HG02678 (cell line): ENCODE data around the gene NR1I3.
"Not testable (repeated sequence)": the region's sequence is repeated elsewhere in the genome, so short reads cannot be mapped to it uniquely, and the experiment has no call there.

ENCODE experiments used
- ATAC-seq: cut with Tn5 transposase; IDR thresholded peaks from one replicate; pipeline ENCODE4 v1.9.1; 2021; ENCODE audit warnings: mild to moderate bottlenecking, moderate library complexity; ENCODE audit not compliant: unreplicated experiment

The NR1I3 gene

GRCh38 chr1:161238039-161238473 lies at the start of gene NR1I3:
Gene NR1I3 (minus strand): TSS chr1:161238203. CDS start chr1:161236565, 1,638 bp downstream.
- ATAC-seq, result no peak

- no peak for ATAC-seq
Observed at GRCh38 chr1:161287482-161288054, 49.6 kb upstream of the NR1I3 start.

GRCh38 chr1:161285521-161285920 lies 47.5 kb upstream of the NR1I3 start:
- no peak for ATAC-seq

GRCh38 chr1:161285113-161285512 lies 47.1 kb upstream of the NR1I3 start:
- ATAC-seq, result no peak

- no peak for ATAC-seq
Observed at GRCh38 chr1:161282991-161283390, 45.0 kb upstream of the NR1I3 start.

- ATAC-seq, result no peak
Observed at GRCh38 chr1:161274874-161275273, 36.9 kb upstream of the NR1I3 start.

GRCh38 chr1:161273402-161273801 lies 35.4 kb upstream of the NR1I3 start:
- no peak for ATAC-seq

- no peak for ATAC-seq
Observed at GRCh38 chr1:161267321-161267720, 29.3 kb upstream of the NR1I3 start.

- no peak for ATAC-seq
Observed at GRCh38 chr1:161266836-161267235, 28.8 kb upstream of the NR1I3 start.

- no peak for ATAC-seq
Observed at GRCh38 chr1:161266202-161266601, 28.2 kb upstream of the NR1I3 start.

- no peak for ATAC-seq
Observed at GRCh38 chr1:161265305-161265704, 27.3 kb upstream of the NR1I3 start.

- ATAC-seq, result no peak
Observed at GRCh38 chr1:161261261-161262235, 23.5 kb upstream of the NR1I3 start.

GRCh38 chr1:161260376-161261260 lies 22.6 kb upstream of the NR1I3 start:
- no peak for ATAC-seq

- ATAC-seq, result no peak
Observed at GRCh38 chr1:161259765-161260164, 21.8 kb upstream of the NR1I3 start.

- no peak for ATAC-seq
Observed at GRCh38 chr1:161259345-161259702, 21.3 kb upstream of the NR1I3 start.

GRCh38 chr1:161258439-161259344 lies 20.7 kb upstream of the NR1I3 start, which contains the start of gene PCP4L1:
Gene PCP4L1 (plus strand): TSS chr1:161258745. CDS start chr1:161258975, 230 bp downstream.
- ATAC-seq, result no peak

- ATAC-seq, result not testable (repeated sequence)
Observed at GRCh38 chr1:161257109-161257508, 19.1 kb upstream of the NR1I3 start.

GRCh38 chr1:161255955-161256520 lies 18.0 kb upstream of the NR1I3 start:
- not testable (repeated sequence) for ATAC-seq

GRCh38 chr1:161255302-161255701 lies 17.3 kb upstream of the NR1I3 start:
- not testable (repeated sequence) for ATAC-seq

- no peak for ATAC-seq
Observed at GRCh38 chr1:161251579-161251978, 13.6 kb upstream of the NR1I3 start.
